Psoas muscle (tissue), 8 donors: Measurements from ENCODE around the gene CLCN4. TPM values are rescaled to one million over a fixed set of nuclear protein-coding genes. Genes with fewer than 3 reads are reported as not detected.
A peak's percentile ranks its signal among the peaks of the same experiment; 100 is the strongest.

Experiments
- ATAC-seq, 4 donors: fragments of 200-7000 bp; cut with Tn5 transposase; one replicate each; pipeline ENCODE4 v1.9.1; 2020; ENCODE audit warnings: moderate library complexity in 3 of 4, mild to moderate bottlenecking in 2 of 4
- DNase-seq, 2 donors: peaks; one replicate each; pipeline ENCODE4 v3.0.0-alpha.2; 2020
- H3K27ac ChIP-seq: fragments of 200-600 bp; one replicate; pipeline ENCODE4 v1.8.0; 2022
- H3K27me3 ChIP-seq, 3 donors: fragments of 200-600 bp in 1 of 3; one replicate each; pipeline versions ENCODE4 v1.6.1 to v1.8.0; 2013 to 2022; ENCODE audit warnings: low read length in 2 of 3, mild to moderate bottlenecking in 2 of 3, moderate library complexity in 1 of 3; ENCODE audit not compliant: insufficient read depth in 3 of 3
- H3K36me3 ChIP-seq, 2 donors: fragments of 200-600 bp in 1 of 2; one replicate each; pipeline versions ENCODE4 v1.6.1 to v1.8.0; 2013 to 2022; ENCODE audit warnings: low read depth in 1 of 2, mild to moderate bottlenecking in 1 of 2, moderate library complexity in 1 of 2; ENCODE audit not compliant: insufficient read depth in 1 of 2
- H3K4me1 ChIP-seq: fragments of 200-600 bp; one replicate; pipeline ENCODE4 v1.8.0; 2022
- H3K4me3 ChIP-seq: fragments of 200-600 bp; one replicate; pipeline ENCODE4 v1.8.0; 2022; ENCODE audit warnings: mild to moderate bottlenecking
- H3K9me3 ChIP-seq: fragments of 200-600 bp; one replicate; pipeline ENCODE4 v1.8.0; 2022
- CTCF ChIP-seq: fragments of 200-600 bp; IDR thresholded peaks from one replicate; pipeline ENCODE4 v1.8.0; 2022; ENCODE audit warnings: antibody characterized with exemption
- WGBS, 3 donors: extraction: QIAGEN DNeasy Blood & Tissue Kit; methylation state at CpG; one replicate each; pipeline versions ENCODE4 v1.1.6 to v1.1.7; 2013; 5-methylcytosine and 5-hydroxymethylcytosine counted together
- intact Hi-C, 2 donors: fragments of 100-400 bp; cut with DNase I; formaldehyde crosslinking; loops; one replicate each; pipeline versions ENCODE4 v1.11.0 to v1.14.2; 2022
- polyA plus RNA-seq, 3 donors: library from polyadenylated mRNA; stranded (reverse); fragments of 200-250 nt; gene quantifications; one replicate each; pipeline ENCODE4 v1.2.3, GENCODE V29; 2013
- total RNA-seq, 4 donors: library from RNA; stranded (reverse); fragmentation: NEBNext Ultra II Directional in 2 of 4; extraction: Animal tissue kit (Norgen Biotek cat#: 25700) in 2 of 4; gene quantifications; one replicate each; pipeline versions ENCODE4 v1.2.1 to v1.2.4, GENCODE V29; 2021 to 2023
- donor health status: healthy with polysubstance abuse.
- donor health status: DM: no; HTN: no; CAD: no; lungs with moderate emphysema.
- donor health status: Bipolar disorder and iron deficiency.
- donor health status: healthy.
- donor health status: DM: yes; HTN: yes; CAD: no.
- donor health status: DM: no; HTN: no; CAD: no.
- donor health status: DM: no; HTN: no; CAD: no.
- donor health status: DM: yes; HTN: yes; CAD: no.

The CLCN4 gene
- total and polyA plus RNA-seq, 7 donors, result 4.1 to 75.9 (median 53.8) TPM

DNA sequence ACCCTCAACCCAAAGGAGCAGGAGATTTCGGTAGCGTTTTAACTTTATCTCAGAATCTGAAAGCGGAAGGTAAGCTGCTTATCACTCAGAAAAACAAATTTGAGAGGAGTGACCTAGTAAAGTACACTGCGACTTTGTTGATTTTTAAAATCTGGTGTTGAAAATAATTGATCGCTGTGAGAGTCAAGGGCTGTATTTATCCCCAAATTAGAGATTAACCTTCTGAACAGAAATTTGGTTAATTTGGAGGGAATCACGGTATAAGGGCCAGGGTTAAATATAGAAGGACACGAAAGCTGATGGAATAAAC lies 212 bp downstream of the CLCN4 start:
- Histone ChIP-seq H3K9me3 (no peaks in the 10 kb centered on the region), H3K27ac (peak overlapping the region; percentile 83), H3K4me1 (no peaks in the 10 kb centered on the region), H3K36me3 (peaks cover 0 to 5% of the 10 kb centered on the region in 2 donors), H3K27me3 (peaks cover 0 to 16% (median 0%) of the 10 kb centered on the region in 3 donors), H3K4me3 (peak overlapping the region; percentile 63)
- WGBS, 3 donors, result 8 to 20% (median 11%) methylated on average over 7 of the region's 7 CpGs
- TF ChIP-seq CTCF, result no peak
- DNase-seq, result no peak
- peak in 1 of 4 donors; percentile 27 for ATAC-seq
- intact Hi-C loops, result no loop called here

DNA sequence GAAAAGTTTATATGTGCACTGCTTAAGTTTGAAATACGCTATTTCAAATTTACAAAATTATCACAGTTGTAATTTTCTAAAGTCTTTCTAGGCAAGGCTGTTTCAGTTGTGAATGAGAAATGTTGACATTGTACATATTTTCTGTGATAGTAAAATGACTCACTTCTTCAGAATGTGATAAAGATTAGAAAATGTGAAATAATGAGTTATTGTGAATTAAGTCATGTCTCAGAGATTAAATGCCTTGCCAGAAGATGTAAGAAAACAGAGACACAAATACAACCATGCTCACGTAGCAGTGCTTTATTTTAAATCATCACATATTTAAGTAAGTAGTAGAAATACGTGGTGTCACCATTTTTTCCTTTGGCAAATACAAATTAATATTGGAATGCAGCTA lies 768 bp downstream of the CLCN4 start:
- Histone ChIP-seq H3K27me3 (peaks cover 0 to 16% (median 0%) of the 10 kb centered on the region in 3 donors), H3K27ac (peak overlapping the region; percentile 83), H3K36me3 (peaks cover 0 to 5% of the 10 kb centered on the region in 2 donors), H3K4me3 (peak overlapping the region; percentile 63), H3K9me3 (no peaks in the 10 kb centered on the region), H3K4me1 (no peaks in the 10 kb centered on the region)
- ATAC-seq, result no peak
- intact Hi-C loops, result no loop called here
- 23 to 34% (median 28%) methylated on average over 3 of the region's 3 CpGs for WGBS, 3 donors
- no peak for TF ChIP-seq CTCF
- no peak for DNase-seq

DNA sequence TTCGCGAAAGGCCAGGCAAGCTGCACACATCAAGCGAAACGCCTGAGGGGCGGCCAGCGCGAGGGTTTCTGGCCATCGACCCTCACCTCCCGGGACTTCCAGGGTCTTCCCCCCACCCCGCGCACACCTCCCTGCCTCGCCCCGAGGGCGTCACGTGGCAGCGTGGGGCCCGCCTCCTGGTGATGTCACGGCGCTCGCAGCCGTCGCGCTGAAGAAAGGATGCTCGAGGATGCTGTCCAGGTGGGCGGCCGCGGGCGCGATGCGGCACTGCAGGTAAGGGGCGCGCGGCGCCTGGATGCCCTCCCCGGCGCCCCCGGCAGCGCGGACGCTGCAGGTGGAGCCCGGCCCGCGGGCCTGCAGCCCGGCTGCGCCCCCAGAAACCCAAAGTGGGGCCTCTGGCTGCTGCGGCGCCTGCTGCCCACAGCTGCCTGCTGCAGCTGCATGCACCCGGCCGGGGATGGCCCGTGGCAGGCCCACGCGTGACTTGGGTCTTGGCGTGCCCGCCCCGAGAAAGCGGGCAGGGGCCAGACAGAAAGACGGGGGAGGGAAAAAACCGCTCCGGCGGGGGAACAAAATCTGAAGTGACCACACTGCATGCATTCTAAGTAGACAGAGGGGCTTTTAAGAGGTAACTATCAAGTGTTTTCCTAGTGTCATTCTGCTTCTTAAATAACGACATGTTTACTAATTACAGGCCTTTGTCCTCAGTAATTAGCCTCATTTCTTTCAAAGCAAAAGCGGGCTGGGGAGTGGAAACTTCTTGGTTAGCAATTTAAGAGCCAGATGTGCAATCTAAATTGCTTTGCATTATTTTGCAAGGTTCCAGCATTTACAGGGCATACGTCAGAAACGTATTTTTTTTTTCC lies 1.7 kb downstream of the CLCN4 start:
- Histone ChIP-seq H3K27me3 (peaks cover 0 to 16% (median 0%) of the 10 kb centered on the region in 3 donors), H3K36me3 (peaks cover 0 to 5% of the 10 kb centered on the region in 2 donors), H3K9me3 (no peaks in the 10 kb centered on the region), H3K4me1 (no peaks in the 10 kb centered on the region), H3K27ac (peak overlapping the region; percentile 83), H3K4me3 (peak overlapping the region; percentile 63)
- intact Hi-C loops, result no loop called here
- WGBS, 3 donors, result 21 to 25% (median 22%) methylated on average over 35 to 64 of the region's 64 CpGs
- ATAC-seq, result peak; percentile 42 to 55 (median 50)
- peak; percentile 35 to 75 for DNase-seq
- TF ChIP-seq CTCF, result no peak

GRCh38 chrX:10159145-10159468 lies 2.3 kb downstream of the CLCN4 start:
- 36 to 67% (median 40%) methylated on average over 7 of the region's 7 CpGs for WGBS, 3 donors
- ATAC-seq, result no peak
- no peaks in the 10 kb centered on the region for H3K9me3 ChIP-seq
- no peaks in the 10 kb centered on the region for H3K4me1 ChIP-seq
- H3K27me3 ChIP-seq, result peaks cover 0 to 16% (median 0%) of the 10 kb centered on the region in 3 donors
- H3K4me3 ChIP-seq, result peak overlapping the region; percentile 63
- H3K27ac ChIP-seq, result no peak overlapping the region
- intact Hi-C loops, result no loop called here
- no peak for TF ChIP-seq CTCF
- no peak for DNase-seq
- peaks cover 0 to 5% of the 10 kb centered on the region in 2 donors for H3K36me3 ChIP-seq
